Stimulated activated CD4-positive, alpha-beta T cell treated with anti-CD3 and anti-CD28 coated beads, Interleukin-4, amount 100 ng/mL, for 4 hours (primary cell): ENCODE results near the gene CELF4.

Experiments used
- DNase-seq, 2 experiments: peaks; one replicate each; pipeline ENCODE4 v3.0.0-alpha.2; 2020

Gene CELF4

GRCh38 chr18:37307181-37307580 lies 258.4 kb downstream of the CELF4 start:
- DNase-seq = no peak

- no peak for DNase-seq
These were observed 259.2 kb downstream of the CELF4 start for GRCh38 chr18:37306432-37306831.

GRCh38 chr18:37305066-37305465 lies 260.5 kb downstream of the CELF4 start:
- no peak for DNase-seq

- DNase-seq = no peak
These were observed 261.5 kb downstream of the CELF4 start for GRCh38 chr18:37304012-37304680.

- DNase-seq = no peak
These were observed 262.6 kb downstream of the CELF4 start for GRCh38 chr18:37303009-37303408.

- no peak for DNase-seq
These were observed 263.1 kb downstream of the CELF4 start for GRCh38 chr18:37302519-37302918.

- DNase-seq = no peak
These were observed 265.9 kb downstream of the CELF4 start for GRCh38 chr18:37299471-37300304.

GRCh38 chr18:37298816-37299215 lies 266.8 kb downstream of the CELF4 start:
- DNase-seq = no peak

- DNase-seq = no peak
These were observed 268.5 kb downstream of the CELF4 start for GRCh38 chr18:37297106-37297505.

GRCh38 chr18:37294951-37295350 lies 270.6 kb downstream of the CELF4 start:
- DNase-seq = no peak

- no peak for DNase-seq
These were observed 272.2 kb downstream of the CELF4 start for GRCh38 chr18:37293359-37293758.

- DNase-seq = no peak
These were observed 276.2 kb downstream of the CELF4 start for GRCh38 chr18:37289423-37289822.

- DNase-seq = no peak
These were observed 278.0 kb downstream of the CELF4 start for GRCh38 chr18:37287601-37288000.

GRCh38 chr18:37286801-37287200 lies 278.8 kb downstream of the CELF4 start:
- DNase-seq = no peak

- DNase-seq = no peak
These were observed 279.8 kb downstream of the CELF4 start for GRCh38 chr18:37285825-37286224.

- DNase-seq = no peak
These were observed 281.3 kb downstream of the CELF4 start for GRCh38 chr18:37284260-37284659.

- DNase-seq = no peak
These were observed 283.1 kb downstream of the CELF4 start for GRCh38 chr18:37282386-37283037.

- DNase-seq = no peak
These were observed 284.8 kb downstream of the CELF4 start for GRCh38 chr18:37280701-37281393.

- DNase-seq = no peak
These were observed 287.8 kb downstream of the CELF4 start for GRCh38 chr18:37277804-37278203.

GRCh38 chr18:37276111-37276890 lies 289.3 kb downstream of the CELF4 start:
- no peak for DNase-seq

- DNase-seq = no peak
These were observed 290.3 kb downstream of the CELF4 start for GRCh38 chr18:37275237-37275741.
